Neural progenitor cell (in vitro differentiated cells): ENCODE results near the gene LGALS1. TPM values are rescaled to one million over a fixed set of nuclear protein-coding genes. Genes with fewer than 3 reads are reported as not detected.

Experiments used
- DNase-seq: peaks from one replicate; pipeline ENCODE4 v3.0.0-alpha.2; 2016; ENCODE audit warnings: low spot score
- H2AFZ ChIP-seq: fragments of 200-600 bp; sonication (generic); replicated peaks from 2 replicates; pipeline ENCODE4 v1.6.1; 2016; ENCODE audit warnings: antibody characterized with exemption
- H3F3A ChIP-seq: fragments of 200-600 bp; sonication (generic); 2 replicates; pipeline ENCODE4 v1.6.1; 2016; ENCODE audit warnings: antibody characterized with exemption, low read depth
- H3K27ac ChIP-seq: fragments of 200-600 bp; sonication (generic); 2 replicates; pipeline ENCODE4 v1.5.1; 2016; ENCODE audit warnings: mild to moderate bottlenecking
- H3K27me3 ChIP-seq: fragments of 200-600 bp; sonication (generic); 2 replicates; pipeline ENCODE4 v1.6.1; 2016; ENCODE audit warnings: mild to moderate bottlenecking, moderate library complexity
- H3K36me3 ChIP-seq: fragments of 200-600 bp; sonication (generic); 2 replicates; pipeline ENCODE4 v1.5.1; 2016
- H3K4me1 ChIP-seq: fragments of 200-600 bp; sonication (generic); 2 replicates; pipeline ENCODE4 v1.6.1; 2016; ENCODE audit warnings: mixed run types
- H3K4me2 ChIP-seq: fragments of 200-600 bp; sonication (generic); 2 replicates; pipeline ENCODE4 v1.6.1; 2016
- H3K4me3 ChIP-seq: fragments of 200-600 bp; sonication (generic); 2 replicates; pipeline ENCODE4 v1.5.1; 2016
- H3K79me2 ChIP-seq: fragments of 200-600 bp; sonication (generic); 2 replicates; pipeline ENCODE4 v1.6.1; 2016; ENCODE audit warnings: low read depth
- H3K9ac ChIP-seq: fragments of 200-600 bp; sonication (generic); 2 replicates; pipeline ENCODE4 v1.6.1; 2016
- H3K9me3 ChIP-seq: fragments of 200-600 bp; sonication (generic); 2 replicates; pipeline ENCODE4 v1.5.1; 2016; ENCODE audit warnings: low read depth
- H4K20me1 ChIP-seq: fragments of 200-600 bp; sonication (generic); 2 replicates; pipeline ENCODE4 v1.6.1; 2016; ENCODE audit warnings: low read depth
- H3K27ac Mint-ChIP-seq: 3 replicates; pipeline ENCODE4 v1.8.0; 2021; ENCODE audit warnings: mixed read lengths
- H3K27me3 Mint-ChIP-seq: 2 replicates; pipeline ENCODE4 v1.8.0; 2022; ENCODE audit warnings: low read depth, mild to moderate bottlenecking, inconsistent platforms, moderate library complexity, mixed read lengths; ENCODE audit not compliant: insufficient read depth
- H3K36me3 Mint-ChIP-seq: 3 replicates; pipeline ENCODE4 v1.8.0; 2021; ENCODE audit warnings: mixed read lengths
- H3K4me1 Mint-ChIP-seq: 3 replicates; pipeline ENCODE4 v1.8.0; 2021; ENCODE audit warnings: mixed read lengths
- H3K4me3 Mint-ChIP-seq: 3 replicates; pipeline ENCODE4 v1.8.0; 2021; ENCODE audit warnings: mild to moderate bottlenecking, moderate library complexity, mixed read lengths
- H3K9me3 Mint-ChIP-seq: 3 replicates; pipeline ENCODE4 v1.8.0; 2020; ENCODE audit warnings: mixed read lengths
- CTCF ChIP-seq: fragments of 200-600 bp; sonication (generic); IDR thresholded peaks from 2 replicates; pipeline ENCODE4 v1.5.1; 2017; ENCODE audit warnings: antibody characterized with exemption, mild to moderate bottlenecking
- EZH2 ChIP-seq: fragments of 200-600 bp; sonication (generic); IDR thresholded peaks from 2 replicates; pipeline ENCODE4 v1.6.1; 2017; ENCODE audit warnings: antibody characterized with exemption, mild to moderate bottlenecking, moderate library complexity
- EZH2phosphoT487 ChIP-seq: fragments of 200-600 bp; sonication (generic); IDR thresholded peaks from 2 replicates; pipeline ENCODE4 v1.6.1; 2017; ENCODE audit warnings: antibody characterized with exemption
- total RNA-seq: library from RNA; depleted of rRNA; stranded (reverse); fragments of >200 nt; gene quantifications from 2 replicates; pipeline ENCODE4 v1.2.3, GENCODE V29; 2015; ENCODE audit warnings: low replicate concordance

The LGALS1 gene
- total RNA-seq, 1 donor from 2014 or later: 14.9 TPM

DNA sequence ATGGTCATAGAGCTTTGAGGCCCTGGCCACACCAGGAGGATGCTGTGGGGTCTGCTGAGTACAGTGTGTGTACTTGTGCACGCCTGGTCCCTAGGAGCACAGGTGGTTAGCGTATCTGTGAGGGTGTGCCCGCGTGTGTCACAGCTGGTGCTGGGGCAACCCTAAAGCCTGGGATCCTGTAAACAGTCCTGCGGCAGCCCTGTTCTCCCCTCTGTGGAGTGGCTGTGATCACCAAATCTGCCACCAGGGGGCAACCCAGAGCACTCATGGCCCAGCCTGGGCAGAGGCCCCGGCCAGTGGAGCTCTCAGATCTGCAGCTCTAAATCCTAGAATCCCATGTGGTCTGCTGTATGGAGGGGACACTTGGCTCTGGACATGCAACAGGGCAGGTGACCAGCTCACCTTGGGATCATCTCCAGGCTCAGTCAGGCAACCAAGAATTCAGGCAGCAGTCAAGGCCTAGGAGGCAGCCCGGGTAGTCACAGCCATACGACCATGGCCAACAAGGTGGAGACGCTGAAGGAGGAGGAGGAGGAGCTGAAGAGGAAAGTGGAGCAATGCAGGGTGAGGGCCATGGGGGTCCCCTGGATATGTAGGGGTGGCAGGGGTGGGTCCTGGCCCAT, 32.1 kb upstream of the LGALS1 start:
- no peaks in the 10 kb centered on the region for H3K9me3 Mint-ChIP-seq
- Histone ChIP-seq H4K20me1 (peaks cover 8% of the 10 kb centered on the region), H3K4me3 (no peak overlapping the region), H3K36me3 (no peaks in the 10 kb centered on the region), H3F3A (peaks cover 18% of the 10 kb centered on the region), H3K4me2 (no peak overlapping the region), H3K4me1 (peaks cover 8% of the 10 kb centered on the region), H3K9ac (no peak overlapping the region), H2AFZ (no peak overlapping the region), H3K79me2 (peaks cover 6% of the 10 kb centered on the region), H3K27ac (no peak overlapping the region), H3K9me3 (no peaks in the 10 kb centered on the region), H3K27me3 (no peaks in the 10 kb centered on the region)
- peaks cover 12% of the 10 kb centered on the region for H3K4me1 Mint-ChIP-seq
- H3K27me3 Mint-ChIP-seq: peaks cover 6% of the 10 kb centered on the region
- DNase-seq: peak; percentile 86
- TF ChIP-seq EZH2phosphoT487 (no peak), EZH2 (no peak), CTCF (peak; percentile 87)
- no peak overlapping the region for H3K4me3 Mint-ChIP-seq
- peak overlapping the region; percentile 48 for H3K27ac Mint-ChIP-seq
- no peaks in the 10 kb centered on the region for H3K36me3 Mint-ChIP-seq

- Histone ChIP-seq H3K27ac (no peak overlapping the region), H3K4me3 (no peak overlapping the region), H3K36me3 (no peaks in the 10 kb centered on the region), H3K9ac (no peak overlapping the region), H3K4me1 (no peaks in the 10 kb centered on the region), H3F3A (no peaks in the 10 kb centered on the region), H3K4me2 (no peak overlapping the region), H4K20me1 (peaks cover 4% of the 10 kb centered on the region), H2AFZ (no peak overlapping the region), H3K27me3 (no peaks in the 10 kb centered on the region), H3K79me2 (no peaks in the 10 kb centered on the region), H3K9me3 (no peaks in the 10 kb centered on the region)
- peaks cover 2% of the 10 kb centered on the region for H3K36me3 Mint-ChIP-seq
- no peak overlapping the region for H3K27ac Mint-ChIP-seq
- peaks cover 2% of the 10 kb centered on the region for H3K27me3 Mint-ChIP-seq
- H3K4me1 Mint-ChIP-seq: peaks cover 2% of the 10 kb centered on the region
- no peak for DNase-seq
- H3K9me3 Mint-ChIP-seq: no peaks in the 10 kb centered on the region
- no peak overlapping the region for H3K4me3 Mint-ChIP-seq
- TF ChIP-seq CTCF: no peak
- no peak for TF ChIP-seq EZH2
- TF ChIP-seq EZH2phosphoT487: no peak
Observed at GRCh38 chr22:37647317-37647716, 28.1 kb upstream of the LGALS1 start.

DNA sequence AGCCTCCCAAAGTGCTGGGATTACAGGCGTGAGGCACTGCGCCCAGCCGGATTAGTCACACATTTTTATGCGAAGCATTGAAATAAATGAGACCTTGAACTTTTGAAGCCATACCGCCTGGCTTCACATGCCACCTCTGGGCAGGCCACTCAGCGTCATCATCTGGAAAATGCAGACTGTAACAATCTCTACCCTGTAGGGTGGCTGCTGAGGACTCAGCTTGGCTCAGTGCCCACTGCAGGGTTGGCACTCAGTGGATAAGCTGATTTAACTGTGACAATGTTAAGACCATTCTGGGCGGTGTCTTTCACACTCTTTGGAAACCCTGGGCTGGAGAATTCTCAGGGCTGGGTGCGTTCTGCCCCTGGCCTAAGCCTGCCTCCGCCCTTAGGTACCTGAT, 27.5 kb upstream of the LGALS1 start:
- H3K36me3 Mint-ChIP-seq: peaks cover 2% of the 10 kb centered on the region
- H3K4me1 ChIP-seq: no peaks in the 10 kb centered on the region

More for the DNA sequence above, 27.5 kb upstream of the LGALS1 start:
- Histone ChIP-seq H3K27ac (no peak overlapping the region), H3K27me3 (no peaks in the 10 kb centered on the region), H3K79me2 (no peaks in the 10 kb centered on the region), H3F3A (no peaks in the 10 kb centered on the region), H3K36me3 (no peaks in the 10 kb centered on the region), H3K9ac (no peak overlapping the region), H2AFZ (no peak overlapping the region), H3K4me2 (no peak overlapping the region), H3K9me3 (no peaks in the 10 kb centered on the region), H4K20me1 (peaks cover 4% of the 10 kb centered on the region), H3K4me3 (no peak overlapping the region)
- H3K9me3 Mint-ChIP-seq: no peaks in the 10 kb centered on the region
- H3K27ac Mint-ChIP-seq: no peak overlapping the region
- no peak overlapping the region for H3K4me3 Mint-ChIP-seq
- TF ChIP-seq EZH2phosphoT487 (no peak), CTCF (no peak), EZH2 (no peak)
- no peak for DNase-seq
- H3K4me1 Mint-ChIP-seq: peaks cover 2% of the 10 kb centered on the region
- peaks cover 2% of the 10 kb centered on the region for H3K27me3 Mint-ChIP-seq
